ENCODE data around the gene PRSS22. TPM values are rescaled to one million over a fixed set of nuclear protein-coding genes. Genes with fewer than 3 reads are reported as not detected.

PRSS22 gene
- total RNA-seq, 4 donors from 2014 or later: 1.2 to 7.7 (median 4.6) TPM

DNA sequence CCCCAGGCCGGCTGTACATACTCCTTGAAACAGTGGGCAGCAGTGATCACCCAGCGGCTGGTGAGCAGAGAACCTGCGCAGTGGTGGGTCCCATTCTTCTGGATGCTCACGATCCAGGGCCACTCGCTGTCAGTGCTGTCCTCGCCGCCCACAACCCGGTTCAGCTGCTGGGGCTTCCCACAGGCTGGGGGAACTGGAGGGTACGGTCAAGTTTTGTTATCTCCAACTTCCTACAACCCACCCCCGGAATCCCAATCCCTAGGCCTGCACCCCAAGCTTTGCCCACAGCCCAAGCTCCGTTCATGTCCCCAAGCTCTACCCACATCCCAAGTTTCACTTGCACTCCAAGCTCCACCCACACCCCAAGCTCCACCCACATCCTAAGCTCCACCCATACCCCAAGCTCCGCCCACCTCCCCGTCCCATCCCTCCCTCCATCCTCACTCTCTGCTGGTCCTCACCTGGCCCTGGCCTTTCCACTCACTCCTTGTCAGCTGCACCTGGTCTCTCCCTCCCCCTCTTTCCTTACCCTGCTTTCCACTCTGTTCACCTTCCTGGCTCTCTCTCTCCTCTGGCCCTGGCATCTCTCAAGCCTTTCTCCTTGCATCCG is 1.8 kb downstream of the PRSS22 start:
- TF ChIP-seq POLR2A (IDR thresholded peaks at IDR 0.05) (no peak), CTCF (IDR thresholded peaks at IDR 0.05) (no peak)
- H3K4me1 ChIP-seq: peaks cover 4 to 7% of the 10 kb centered on the region in 2 donors
- 87 to 90% methylated on average over 13 to 14 of the region's 14 CpGs for WGBS, 2 donors
- intact Hi-C loops (cut with DNase I): no loop called here
- H3K4me3 ChIP-seq (replicated peaks in 1 of 3): no peak overlapping the region
- no peaks in the 10 kb centered on the region for H3K9me3 ChIP-seq
- H3K36me3 ChIP-seq: no peaks in the 10 kb centered on the region
- DNase-seq: no peak
- H3K27me3 ChIP-seq: no peaks in the 10 kb centered on the region
- H3K27ac ChIP-seq: no peak overlapping the region

DNA sequence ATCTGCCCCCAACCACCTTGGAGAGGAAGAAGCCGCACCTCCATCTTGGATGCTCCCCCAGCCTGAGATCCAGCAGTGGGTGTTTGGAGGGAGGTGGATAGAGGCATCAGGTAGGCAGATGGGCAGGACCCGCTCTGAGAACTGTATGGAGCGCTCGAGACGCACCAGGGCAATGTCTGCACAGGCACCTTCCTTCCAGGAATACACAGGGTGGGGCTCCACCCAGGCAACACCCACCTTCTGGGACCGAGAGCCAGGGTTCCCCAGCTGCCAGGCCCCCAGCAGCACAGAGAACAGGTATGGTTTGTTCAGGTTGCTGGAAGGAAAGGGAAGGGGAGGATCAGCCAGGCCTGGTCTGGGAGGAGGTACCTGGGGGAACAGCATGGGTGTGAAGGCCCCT is 2.4 kb downstream of the PRSS22 start:
- intact Hi-C loops (cut with DNase I): no loop called here
- Histone ChIP-seq H3K27me3 (no peaks in the 10 kb centered on the region), H3K36me3 (no peaks in the 10 kb centered on the region), H3K9me3 (no peaks in the 10 kb centered on the region), H3K4me3 (replicated peaks in 1 of 3) (no peak overlapping the region), H3K27ac (no peak overlapping the region), H3K4me1 (peaks cover 4 to 7% of the 10 kb centered on the region in 2 donors)
- TF ChIP-seq POLR2A (IDR thresholded peaks at IDR 0.05) (no peak), CTCF (IDR thresholded peaks at IDR 0.05) (no peak)
- DNase-seq: no peak
- WGBS, 2 donors: 83 to 84% methylated on average over 6 of the region's 6 CpGs

DNA sequence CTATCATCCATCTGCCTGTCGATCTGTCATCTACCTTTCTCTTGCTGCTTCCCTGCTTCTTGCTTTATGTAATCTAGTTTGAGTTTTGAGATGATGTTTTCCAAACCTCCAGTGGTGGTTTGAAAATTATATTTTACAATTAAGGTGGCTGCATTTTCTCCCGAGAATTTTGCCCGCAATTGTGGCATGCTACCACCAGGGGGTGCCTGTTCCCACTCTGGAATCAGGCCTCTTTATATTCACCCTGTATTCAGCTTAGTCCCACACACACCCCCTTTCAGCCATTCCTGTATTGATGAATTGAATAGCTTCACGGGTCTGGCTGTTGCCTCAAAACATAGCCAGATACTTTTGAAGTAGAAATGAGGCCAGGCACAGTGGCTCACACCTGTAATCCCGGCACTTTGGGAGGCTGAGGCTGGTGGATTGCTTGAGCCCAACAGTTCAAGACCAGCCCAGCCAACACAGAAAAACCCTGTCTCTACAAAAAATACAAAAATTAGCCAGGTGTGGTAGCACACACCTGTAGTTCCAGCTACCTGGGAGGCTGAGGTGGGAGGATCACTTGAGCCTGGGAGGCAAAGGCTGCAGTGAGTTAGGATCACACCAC is 3.2 kb downstream of the PRSS22 start:
- intact Hi-C loops (cut with DNase I): no loop called here
- H3K9me3 ChIP-seq: no peaks in the 10 kb centered on the region
- H3K27ac ChIP-seq: no peak overlapping the region
- 54 to 77% methylated on average over 5 of the region's 5 CpGs for WGBS, 2 donors
- peaks cover 4 to 7% of the 10 kb centered on the region in 2 donors for H3K4me1 ChIP-seq
- DNase-seq: no peak
- H3K36me3 ChIP-seq: no peaks in the 10 kb centered on the region
- no peaks in the 10 kb centered on the region for H3K27me3 ChIP-seq
- H3K4me3 ChIP-seq (replicated peaks in 1 of 3): no peak overlapping the region
- TF ChIP-seq CTCF (IDR thresholded peaks at IDR 0.05): peak in 3 of 6 experiments; percentile 29 to 34 (median 33)
- no peak for TF ChIP-seq POLR2A (IDR thresholded peaks at IDR 0.05)

- DNase-seq: no peak
- H3K4me1 ChIP-seq: peaks cover 4 to 7% of the 10 kb centered on the region in 2 donors
- no peak for TF ChIP-seq CTCF (IDR thresholded peaks at IDR 0.05)
- TF ChIP-seq POLR2A (IDR thresholded peaks at IDR 0.05): no peak
- no peaks in the 10 kb centered on the region for H3K36me3 ChIP-seq
- no peaks in the 10 kb centered on the region for H3K9me3 ChIP-seq
- H3K27ac ChIP-seq: no peak overlapping the region
- 87 to 88% methylated on average over 17 to 18 of the region's 18 CpGs for WGBS, 2 donors
- no peak overlapping the region for H3K4me3 ChIP-seq (replicated peaks in 1 of 3)
- intact Hi-C loops (cut with DNase I): no loop called here
- H3K27me3 ChIP-seq: no peaks in the 10 kb centered on the region
Observed at GRCh38 chr16:2853531-2854073, 4.4 kb downstream of the PRSS22 start.

Measured in thyroid gland (tissue), 4 donors.